Astrocyte (in vitro differentiated cells and primary cell): ENCODE measurements around the gene MAP3K14. TPM values are rescaled to one million over a fixed set of nuclear protein-coding genes. Genes with fewer than 3 reads are reported as not detected.

Experiments used
- DNase-seq: peaks from one replicate; pipeline ENCODE4 v3.0.0-alpha.2; 2010; ENCODE audit warnings: low read depth
- FAIRE-seq: peaks from 2 replicates; lab custom pipeline; 2011; peaks lifted over from hg19 to GRCh38; lab: Jason Lieb, UNC
- H2AFZ ChIP-seq: 2 replicates; pipeline ENCODE4 v1.6.0; 2012; ENCODE audit warnings: low read depth, low read length, inconsistent platforms
- H3K27ac ChIP-seq: 2 replicates; pipeline ENCODE4 v1.5.1; 2011; ENCODE audit warnings: low read depth, low read length, inconsistent platforms
- H3K27me3 ChIP-seq: 2 replicates; pipeline ENCODE4 v1.6.0; 2011; ENCODE audit warnings: low read length, inconsistent platforms; ENCODE audit not compliant: insufficient read depth
- H3K36me3 ChIP-seq: 2 replicates; pipeline ENCODE4 v1.5.1; 2011; ENCODE audit warnings: low read length, inconsistent platforms; ENCODE audit not compliant: insufficient read depth
- H3K4me1 ChIP-seq: 2 replicates; pipeline ENCODE4 v1.5.1; 2011; ENCODE audit warnings: low read length, inconsistent platforms; ENCODE audit not compliant: insufficient read depth
- H3K4me2 ChIP-seq: 2 replicates; pipeline ENCODE4 v1.6.0; 2012; ENCODE audit warnings: low read length, inconsistent platforms
- H3K4me3 ChIP-seq: 2 replicates; pipeline ENCODE4 v1.5.1; 2011; ENCODE audit warnings: low read depth, mild to moderate bottlenecking, low read length, inconsistent platforms; ENCODE audit not compliant: insufficient read depth
- H3K79me2 ChIP-seq: 2 replicates; pipeline ENCODE4 v1.6.0; 2012; ENCODE audit warnings: mild to moderate bottlenecking, low read length, inconsistent platforms; ENCODE audit not compliant: insufficient read depth
- H3K9ac ChIP-seq: 2 replicates; pipeline ENCODE4 v1.6.0; 2012; ENCODE audit warnings: mild to moderate bottlenecking, low read length, inconsistent platforms
- H3K9me3 ChIP-seq: 2 replicates; pipeline ENCODE4 v1.5.1; 2012; ENCODE audit warnings: low read depth, mild to moderate bottlenecking, low read length, inconsistent platforms; ENCODE audit not compliant: insufficient read depth
- H4K20me1 ChIP-seq: 2 replicates; pipeline ENCODE4 v1.6.0; 2012; ENCODE audit warnings: low read length, inconsistent platforms; ENCODE audit not compliant: insufficient read depth
- H3K27ac Mint-ChIP-seq: one replicate; pipeline ENCODE4 v1.8.0; 2021; ENCODE audit warnings: mild to moderate bottlenecking, mixed read lengths; ENCODE audit not compliant: unreplicated experiment
- H3K27me3 Mint-ChIP-seq: one replicate; pipeline ENCODE4 v1.8.0; 2021; ENCODE audit warnings: low read depth, mixed read lengths; ENCODE audit not compliant: unreplicated experiment
- H3K36me3 Mint-ChIP-seq: one replicate; pipeline ENCODE4 v1.8.0; 2021; ENCODE audit warnings: low read depth, mixed read lengths; ENCODE audit not compliant: unreplicated experiment
- H3K4me1 Mint-ChIP-seq: one replicate; pipeline ENCODE4 v1.8.0; 2021; ENCODE audit warnings: low read depth, mixed read lengths; ENCODE audit not compliant: unreplicated experiment
- H3K4me3 Mint-ChIP-seq: one replicate; pipeline ENCODE4 v1.8.0; 2021; ENCODE audit warnings: mild to moderate bottlenecking, moderate library complexity, mixed read lengths; ENCODE audit not compliant: unreplicated experiment
- H3K9me3 Mint-ChIP-seq: one replicate; pipeline ENCODE4 v1.8.0; 2021; ENCODE audit warnings: mild to moderate bottlenecking, mixed read lengths; ENCODE audit not compliant: unreplicated experiment
- EZH2 ChIP-seq: IDR thresholded peaks from 2 replicates; pipeline ENCODE4 v1.6.1; 2012; ENCODE audit warnings: mild to moderate bottlenecking, low read length, inconsistent platforms; ENCODE audit not compliant: insufficient read depth
- total RNA-seq: library from RNA; stranded (reverse); gene quantifications from 2 replicates; pipeline ENCODE4 v1.2.1, GENCODE V29; 2021
- TF ChIP-seq, protein P1 (sequence below): IDR thresholded peaks from 2 replicates; pipeline ENCODE4 v1.5.1; 2011; ENCODE audit warnings: low read depth, mild to moderate bottlenecking, inconsistent platforms, low read length, moderate library complexity; ENCODE audit not compliant: insufficient read depth

Gene MAP3K14
- total RNA-seq, 1 donor from 2014 or later, result 10.8 TPM

DNA sequence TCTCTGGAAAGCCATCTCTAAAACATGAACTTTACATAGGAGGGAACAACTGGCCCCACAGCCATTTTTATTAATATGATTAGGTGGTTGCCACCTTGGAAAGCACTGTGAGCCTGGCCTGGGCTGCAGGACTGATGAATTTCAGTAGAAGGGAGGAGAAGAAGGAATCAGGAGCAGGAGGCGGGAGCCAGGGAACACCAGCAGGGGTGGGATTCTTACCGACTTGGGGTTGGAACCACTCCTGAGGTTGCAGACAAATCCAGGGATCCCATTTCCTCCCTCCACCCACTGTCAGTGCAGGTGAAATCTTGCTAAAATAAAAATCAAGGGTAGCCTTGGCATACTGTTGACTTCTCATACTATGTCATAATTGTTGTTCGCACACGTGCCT lies 16.9 kb upstream of the MAP3K14 start:
- Histone ChIP-seq H3K9ac (no peak overlapping the region), H3K4me2 (no peak overlapping the region)
- FAIRE-seq, result no peak

GRCh38 chr17:45332989-45333701 lies 16.3 kb upstream of the MAP3K14 start:
- peaks cover 3% of the 10 kb centered on the region for H3K36me3 Mint-ChIP-seq
- H3K9me3 ChIP-seq, result no peaks in the 10 kb centered on the region
- peaks cover 11% of the 10 kb centered on the region for H3K4me1 ChIP-seq
- FAIRE-seq (no peak), DNase-seq (peak; percentile 35)
- H2AFZ ChIP-seq, result peak overlapping the region; percentile 49
- no peak for TF ChIP-seq EZH2
- TF ChIP-seq, protein P1, sequence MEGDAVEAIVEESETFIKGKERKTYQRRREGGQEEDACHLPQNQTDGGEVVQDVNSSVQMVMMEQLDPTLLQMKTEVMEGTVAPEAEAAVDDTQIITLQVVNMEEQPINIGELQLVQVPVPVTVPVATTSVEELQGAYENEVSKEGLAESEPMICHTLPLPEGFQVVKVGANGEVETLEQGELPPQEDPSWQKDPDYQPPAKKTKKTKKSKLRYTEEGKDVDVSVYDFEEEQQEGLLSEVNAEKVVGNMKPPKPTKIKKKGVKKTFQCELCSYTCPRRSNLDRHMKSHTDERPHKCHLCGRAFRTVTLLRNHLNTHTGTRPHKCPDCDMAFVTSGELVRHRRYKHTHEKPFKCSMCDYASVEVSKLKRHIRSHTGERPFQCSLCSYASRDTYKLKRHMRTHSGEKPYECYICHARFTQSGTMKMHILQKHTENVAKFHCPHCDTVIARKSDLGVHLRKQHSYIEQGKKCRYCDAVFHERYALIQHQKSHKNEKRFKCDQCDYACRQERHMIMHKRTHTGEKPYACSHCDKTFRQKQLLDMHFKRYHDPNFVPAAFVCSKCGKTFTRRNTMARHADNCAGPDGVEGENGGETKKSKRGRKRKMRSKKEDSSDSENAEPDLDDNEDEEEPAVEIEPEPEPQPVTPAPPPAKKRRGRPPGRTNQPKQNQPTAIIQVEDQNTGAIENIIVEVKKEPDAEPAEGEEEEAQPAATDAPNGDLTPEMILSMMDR, result no peak
- no peak overlapping the region for H3K4me3 Mint-ChIP-seq
- no peaks in the 10 kb centered on the region for H3K27me3 ChIP-seq
- H3K27me3 Mint-ChIP-seq, result peaks cover 1% of the 10 kb centered on the region
- H3K9me3 Mint-ChIP-seq, result peaks cover 1% of the 10 kb centered on the region
- H3K9ac ChIP-seq, result no peak overlapping the region
- H3K36me3 ChIP-seq, result no peaks in the 10 kb centered on the region
- H4K20me1 ChIP-seq, result no peaks in the 10 kb centered on the region
- no peak overlapping the region for H3K27ac ChIP-seq
- no peak overlapping the region for H3K27ac Mint-ChIP-seq
- peak overlapping the region; percentile 25 for H3K4me2 ChIP-seq
- peaks cover 6% of the 10 kb centered on the region for H3K4me1 Mint-ChIP-seq
- H3K4me3 ChIP-seq, result no peak overlapping the region
- no peaks in the 10 kb centered on the region for H3K79me2 ChIP-seq

More for the DNA sequence above, 16.9 kb upstream of the MAP3K14 start:
- Histone ChIP-seq H3K79me2 (no peaks in the 10 kb centered on the region), H3K27me3 (no peaks in the 10 kb centered on the region), H3K4me1 (peaks cover 11% of the 10 kb centered on the region), H3K27ac (no peak overlapping the region), H2AFZ (no peak overlapping the region), H3K36me3 (no peaks in the 10 kb centered on the region), H4K20me1 (no peaks in the 10 kb centered on the region), H3K4me3 (no peak overlapping the region), H3K9me3 (no peaks in the 10 kb centered on the region)
- no peak for DNase-seq
- Mint-ChIP-seq H3K36me3 (peaks cover 3% of the 10 kb centered on the region), H3K4me1 (peaks cover 6% of the 10 kb centered on the region), H3K4me3 (no peak overlapping the region), H3K27me3 (peaks cover 1% of the 10 kb centered on the region), H3K9me3 (peaks cover 1% of the 10 kb centered on the region), H3K27ac (no peak overlapping the region)
- TF ChIP-seq, protein P1, result no peak
- TF ChIP-seq EZH2, result no peak

GRCh38 chr17:45332505-45332904 lies 15.7 kb upstream of the MAP3K14 start:
- Mint-ChIP-seq H3K9me3 (peaks cover 1% of the 10 kb centered on the region), H3K27me3 (peaks cover 1% of the 10 kb centered on the region), H3K27ac (no peak overlapping the region), H3K36me3 (peaks cover 3% of the 10 kb centered on the region), H3K4me3 (no peak overlapping the region), H3K4me1 (peaks cover 6% of the 10 kb centered on the region)
- Histone ChIP-seq H3K27ac (no peak overlapping the region), H4K20me1 (no peaks in the 10 kb centered on the region), H3K4me3 (no peak overlapping the region), H3K9me3 (no peaks in the 10 kb centered on the region), H3K36me3 (no peaks in the 10 kb centered on the region), H3K4me2 (no peak overlapping the region), H3K4me1 (peaks cover 11% of the 10 kb centered on the region), H2AFZ (no peak overlapping the region), H3K79me2 (no peaks in the 10 kb centered on the region), H3K27me3 (no peaks in the 10 kb centered on the region), H3K9ac (no peak overlapping the region)
- DNase-seq (no peak), FAIRE-seq (no peak)
- no peak for TF ChIP-seq EZH2
- TF ChIP-seq, protein P1, result no peak
